ENCODE measurements around the gene BCAS3. TPM values are rescaled to one million over a fixed set of nuclear protein-coding genes. Genes with fewer than 3 reads are reported as not detected.
A peak's percentile ranks its signal among the peaks of the same experiment; 100 is the strongest.

Gene BCAS3
- total RNA-seq, 2 donors from 2014 or later = 28.0 to 37.7 TPM

GRCh38 chr17:60639019-60639330 lies 38.7 kb upstream of the BCAS3 start:
- Histone ChIP-seq H3K4me3 (ENCODE audit: low read length) (no peak overlapping the region), H3K36me3 (ENCODE audit: control insufficient read depth, insufficient read depth, low read length) (peaks cover 48% of the 10 kb centered on the region), H3K9ac (ENCODE audit: extremely low read depth, low read length, poor library complexity, severe bottlenecking) (no peak overlapping the region), H3K9me3 (ENCODE audit: control insufficient read depth, low read length) (no peaks in the 10 kb centered on the region), H3K27me3 (ENCODE audit: control insufficient read depth, insufficient read depth, low read length, poor library complexity, severe bottlenecking) (no peaks in the 10 kb centered on the region), H3K4me1 (ENCODE audit: control insufficient read depth, insufficient read depth, low read length) (no peaks in the 10 kb centered on the region), H3K27ac (ENCODE audit: low read depth, low read length) (no peak overlapping the region)
- no peaks in the 10 kb centered on the region for H3K27me3 Mint-ChIP-seq (ENCODE audit: insufficient read depth)
- peaks cover 5% of the 10 kb centered on the region for H3K4me1 Mint-ChIP-seq
- H3K36me3 Mint-ChIP-seq (ENCODE audit: low read depth) = peaks cover 18% of the 10 kb centered on the region
- H3K27ac Mint-ChIP-seq = no peak overlapping the region
- TF ChIP-seq CTCF (conservative IDR thresholded peaks at IDR 0.05) = no peak
- H3K4me3 Mint-ChIP-seq = no peak overlapping the region
- no peak for DNase-seq
- H3K9me3 Mint-ChIP-seq = no peaks in the 10 kb centered on the region
- WGBS, 2 experiments (ENCODE audit: insufficient coverage in 1 of 2, insufficient read length in 1 of 2) = 80 to 81% methylated on average over 4 of the region's 4 CpGs

- H3K4me3 Mint-ChIP-seq = no peak overlapping the region
- no peaks in the 10 kb centered on the region for H3K9me3 Mint-ChIP-seq
- Histone ChIP-seq H3K4me3 (ENCODE audit: low read length) (no peak overlapping the region), H3K36me3 (ENCODE audit: control insufficient read depth, insufficient read depth, low read length) (peaks cover 35% of the 10 kb centered on the region), H3K9ac (ENCODE audit: extremely low read depth, low read length, poor library complexity, severe bottlenecking) (no peak overlapping the region), H3K27ac (ENCODE audit: low read depth, low read length) (no peak overlapping the region), H3K4me1 (ENCODE audit: control insufficient read depth, insufficient read depth, low read length) (no peaks in the 10 kb centered on the region), H3K27me3 (ENCODE audit: control insufficient read depth, insufficient read depth, low read length, poor library complexity, severe bottlenecking) (no peaks in the 10 kb centered on the region), H3K9me3 (ENCODE audit: control insufficient read depth, low read length) (no peaks in the 10 kb centered on the region)
- H3K4me1 Mint-ChIP-seq = peaks cover 5% of the 10 kb centered on the region
- H3K36me3 Mint-ChIP-seq (ENCODE audit: low read depth) = peaks cover 8% of the 10 kb centered on the region
- no peaks in the 10 kb centered on the region for H3K27me3 Mint-ChIP-seq (ENCODE audit: insufficient read depth)
- H3K27ac Mint-ChIP-seq = no peak overlapping the region
- no peak for DNase-seq
- 89% methylated on average over 2 of the region's 2 CpGs; no CpG with 5 or more reads in 1 of the 2 experiments for WGBS, 2 experiments (ENCODE audit: insufficient coverage in 1 of 2, insufficient read length in 1 of 2)
- TF ChIP-seq CTCF (conservative IDR thresholded peaks at IDR 0.05) = peak; percentile 77
These were observed 37.1 kb upstream of the BCAS3 start for GRCh38 chr17:60640503-60640902.

- Histone ChIP-seq H3K27ac (ENCODE audit: low read depth, low read length) (no peak overlapping the region), H3K36me3 (ENCODE audit: control insufficient read depth, insufficient read depth, low read length) (peaks cover 33% of the 10 kb centered on the region), H3K9ac (ENCODE audit: extremely low read depth, low read length, poor library complexity, severe bottlenecking) (no peak overlapping the region), H3K4me3 (ENCODE audit: low read length) (no peak overlapping the region), H3K27me3 (ENCODE audit: control insufficient read depth, insufficient read depth, low read length, poor library complexity, severe bottlenecking) (no peaks in the 10 kb centered on the region), H3K4me1 (ENCODE audit: control insufficient read depth, insufficient read depth, low read length) (no peaks in the 10 kb centered on the region), H3K9me3 (ENCODE audit: control insufficient read depth, low read length) (no peaks in the 10 kb centered on the region)
- Mint-ChIP-seq H3K4me3 (no peak overlapping the region), H3K9me3 (no peaks in the 10 kb centered on the region), H3K36me3 (ENCODE audit: low read depth) (peaks cover 5% of the 10 kb centered on the region), H3K27me3 (ENCODE audit: insufficient read depth) (no peaks in the 10 kb centered on the region), H3K4me1 (peaks cover 5% of the 10 kb centered on the region), H3K27ac (no peak overlapping the region)
- TF ChIP-seq CTCF (conservative IDR thresholded peaks at IDR 0.05) = no peak
- no peak for DNase-seq
- 95 to 100% methylated on average over 3 of the region's 3 CpGs for WGBS, 2 experiments (ENCODE audit: insufficient coverage in 1 of 2, insufficient read length in 1 of 2)
These were observed 36.5 kb upstream of the BCAS3 start for GRCh38 chr17:60641126-60641525.
